Astrocyte (in vitro differentiated cells and primary cell): ENCODE results near the gene TTLL5.

Experiments used
- EZH2 ChIP-seq: IDR thresholded peaks from 2 replicates; pipeline ENCODE4 v1.6.1; 2012; ENCODE audit warnings: mild to moderate bottlenecking, low read length, inconsistent platforms; ENCODE audit not compliant: insufficient read depth
- TF ChIP-seq, protein P1 (sequence below): IDR thresholded peaks from 2 replicates; pipeline ENCODE4 v1.5.1; 2011; ENCODE audit warnings: low read depth, mild to moderate bottlenecking, inconsistent platforms, low read length, moderate library complexity; ENCODE audit not compliant: insufficient read depth

DNA sequence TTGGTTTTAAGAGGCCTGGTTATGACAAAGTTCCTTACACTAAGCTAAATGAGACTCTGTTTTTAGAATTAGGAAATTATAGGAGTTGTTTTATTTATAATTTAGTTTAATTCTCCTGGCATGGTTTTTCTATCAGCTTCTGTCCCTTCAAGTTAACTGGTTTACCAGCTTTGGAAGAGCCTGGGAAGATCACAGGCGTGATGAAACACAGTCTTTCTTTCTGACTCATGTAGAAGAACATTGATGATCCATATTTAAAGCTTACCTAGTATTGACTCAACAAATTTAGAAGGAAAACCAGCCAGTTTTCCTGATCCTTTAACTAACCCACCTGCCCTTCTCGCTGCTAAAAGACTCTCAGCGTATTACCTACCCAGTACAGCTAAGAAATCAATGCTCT lies 165.6 kb downstream of the TTLL5 start:
- TF ChIP-seq, protein P1, sequence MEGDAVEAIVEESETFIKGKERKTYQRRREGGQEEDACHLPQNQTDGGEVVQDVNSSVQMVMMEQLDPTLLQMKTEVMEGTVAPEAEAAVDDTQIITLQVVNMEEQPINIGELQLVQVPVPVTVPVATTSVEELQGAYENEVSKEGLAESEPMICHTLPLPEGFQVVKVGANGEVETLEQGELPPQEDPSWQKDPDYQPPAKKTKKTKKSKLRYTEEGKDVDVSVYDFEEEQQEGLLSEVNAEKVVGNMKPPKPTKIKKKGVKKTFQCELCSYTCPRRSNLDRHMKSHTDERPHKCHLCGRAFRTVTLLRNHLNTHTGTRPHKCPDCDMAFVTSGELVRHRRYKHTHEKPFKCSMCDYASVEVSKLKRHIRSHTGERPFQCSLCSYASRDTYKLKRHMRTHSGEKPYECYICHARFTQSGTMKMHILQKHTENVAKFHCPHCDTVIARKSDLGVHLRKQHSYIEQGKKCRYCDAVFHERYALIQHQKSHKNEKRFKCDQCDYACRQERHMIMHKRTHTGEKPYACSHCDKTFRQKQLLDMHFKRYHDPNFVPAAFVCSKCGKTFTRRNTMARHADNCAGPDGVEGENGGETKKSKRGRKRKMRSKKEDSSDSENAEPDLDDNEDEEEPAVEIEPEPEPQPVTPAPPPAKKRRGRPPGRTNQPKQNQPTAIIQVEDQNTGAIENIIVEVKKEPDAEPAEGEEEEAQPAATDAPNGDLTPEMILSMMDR, result no peak
- TF ChIP-seq EZH2, result no peak
